GM18868 (cell line): ENCODE data around the gene MCM5.
A peak's percentile ranks its signal among the peaks of the same experiment; 100 is the strongest.
"Not testable (repeated sequence)": the region's sequence is repeated elsewhere in the genome, so short reads cannot be mapped to it uniquely, and the experiment has no call there.

Experiments used
- ATAC-seq: cut with Tn5 transposase; IDR thresholded peaks from one replicate; pipeline ENCODE4 v1.9.1; 2021; ENCODE audit warnings: mild to moderate bottlenecking, moderate library complexity; ENCODE audit not compliant: unreplicated experiment

The MCM5 gene

DNA sequence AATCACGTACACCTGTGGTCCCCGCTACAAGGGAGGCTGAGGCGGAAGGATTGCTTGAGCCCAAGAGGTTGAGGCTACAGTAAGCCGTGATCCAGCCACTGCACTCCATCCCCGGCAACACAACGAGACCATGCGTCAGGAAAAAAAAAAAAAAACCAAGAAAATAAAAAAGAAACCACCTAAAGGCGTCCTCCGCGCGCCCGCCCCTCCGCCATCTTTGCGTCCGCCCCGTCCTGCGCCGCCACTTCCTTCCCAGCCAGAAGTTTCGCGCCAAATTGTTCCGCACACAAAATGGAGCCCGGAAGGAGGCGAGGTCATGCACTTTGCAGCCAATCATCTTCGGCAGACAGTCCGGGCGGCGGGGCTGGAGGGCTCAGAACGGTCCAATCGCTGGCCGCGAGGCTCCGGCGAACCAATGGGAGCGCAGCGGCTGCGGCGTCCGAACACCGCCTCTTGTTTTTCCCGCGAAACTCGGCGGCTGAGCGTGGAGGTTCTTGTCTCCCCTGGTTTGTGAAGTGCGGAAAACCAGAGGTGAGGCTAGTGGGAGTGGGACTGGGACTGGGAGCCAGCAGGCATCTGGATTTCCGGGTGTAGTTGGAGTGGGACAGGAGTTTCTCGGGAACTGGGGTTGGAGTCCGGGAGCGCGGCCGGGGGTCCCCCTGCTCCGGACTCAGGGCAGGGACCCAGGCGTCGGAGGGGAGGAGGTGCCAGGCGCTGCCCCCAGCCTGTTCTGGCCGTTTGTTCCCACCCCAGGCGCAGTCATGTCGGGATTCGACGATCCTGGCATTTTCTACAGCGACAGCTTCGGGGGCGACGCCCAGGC is at the start of gene MCM5:
MCM5 (plus strand) TSS at position 463 of the 823 bp plus-strand sequence; CDS start at position 762, 299 bp downstream.
- ATAC-seq: peak; percentile 98

DNA sequence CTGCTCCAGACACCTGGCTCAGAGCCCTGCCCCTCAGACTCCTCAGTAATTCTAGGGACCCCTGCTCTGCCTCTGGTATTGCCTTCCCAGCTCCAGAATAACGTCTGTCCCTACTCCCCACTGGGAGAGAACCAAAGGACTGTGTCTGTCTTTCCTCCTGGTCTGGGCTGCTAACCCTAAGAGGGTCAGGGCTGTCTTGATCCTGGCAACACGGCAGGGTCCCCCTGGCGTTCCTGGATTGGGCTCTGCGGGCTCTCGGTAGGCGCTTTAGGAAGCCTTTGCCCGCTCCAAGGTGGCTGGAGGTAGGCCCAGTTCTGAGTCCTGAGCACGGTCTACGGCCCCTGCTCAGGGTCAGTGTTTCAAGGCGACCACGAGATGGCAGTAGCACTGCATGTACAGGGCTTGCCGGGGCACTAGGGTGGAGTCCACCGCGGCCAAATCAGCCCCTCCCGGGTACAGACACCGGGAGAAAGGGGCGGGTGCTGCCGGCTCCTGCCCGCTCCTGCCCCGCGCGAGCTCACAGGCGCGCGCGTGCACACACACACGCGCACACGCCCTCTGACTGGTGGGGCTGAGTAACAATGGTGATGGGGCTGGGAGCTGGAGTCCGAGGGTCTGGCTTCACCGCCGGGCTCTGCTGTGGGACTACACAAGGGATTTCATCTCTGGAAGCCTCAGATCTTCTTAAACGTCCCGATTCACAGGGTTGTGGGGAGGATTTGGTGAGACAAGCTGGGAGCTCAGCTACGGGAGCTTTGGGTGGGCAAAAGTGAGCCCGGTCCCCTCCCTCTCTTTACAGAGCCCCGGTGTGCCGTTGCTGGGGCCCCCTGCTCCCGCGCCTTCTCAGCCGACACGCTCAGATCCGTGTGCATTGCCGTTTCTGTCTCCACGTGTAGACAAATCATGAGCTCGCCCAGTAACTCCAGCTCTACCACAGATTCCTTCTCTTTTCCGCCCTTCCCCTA is 49.1 kb upstream of the MCM5 start:
- peak; percentile 75 for ATAC-seq

DNA sequence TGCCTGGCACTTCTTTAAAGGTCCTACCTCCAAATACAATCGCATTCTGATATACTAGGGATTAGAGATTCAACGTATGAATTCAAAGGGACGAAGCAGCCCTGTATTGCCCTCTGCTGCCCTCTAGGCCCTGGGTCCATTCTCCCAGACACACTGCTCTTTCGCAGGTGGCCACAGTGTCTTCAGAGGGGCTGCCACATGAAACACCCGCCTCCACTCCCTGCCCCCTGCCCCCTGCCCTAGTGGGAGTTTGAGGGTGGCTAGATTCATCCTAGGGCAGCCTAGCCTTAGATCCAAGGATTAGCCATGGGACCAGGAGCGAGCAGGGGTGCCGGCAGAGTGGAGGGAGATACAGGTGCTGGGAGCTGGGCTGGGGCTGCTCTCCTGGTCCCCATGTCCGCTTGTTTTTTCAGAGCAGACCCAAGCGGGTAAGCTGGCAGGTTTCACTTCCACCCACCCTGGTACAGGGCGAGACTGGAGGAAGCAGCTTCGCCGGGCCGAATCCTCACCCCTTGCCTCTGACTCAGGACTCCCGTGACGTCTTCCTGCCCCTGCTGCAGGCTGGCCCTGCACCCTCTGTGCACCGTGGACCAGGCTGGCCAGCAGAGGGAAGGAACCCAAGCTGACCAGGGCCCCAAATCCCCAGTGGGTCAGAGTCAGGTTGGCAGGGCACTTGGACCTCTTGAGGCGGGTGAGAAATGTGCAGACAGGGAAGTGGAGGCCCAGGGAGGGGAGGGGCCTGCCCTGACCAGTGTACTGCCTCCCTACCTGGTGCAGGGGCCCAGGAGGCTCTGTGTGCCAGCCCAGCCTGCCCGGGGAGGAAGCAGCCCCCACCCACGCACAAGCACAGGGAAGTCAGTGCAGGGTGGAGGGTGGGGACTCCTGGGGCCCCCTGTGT is 47.5 kb upstream of the MCM5 start:
- ATAC-seq: peak; percentile 45

DNA sequence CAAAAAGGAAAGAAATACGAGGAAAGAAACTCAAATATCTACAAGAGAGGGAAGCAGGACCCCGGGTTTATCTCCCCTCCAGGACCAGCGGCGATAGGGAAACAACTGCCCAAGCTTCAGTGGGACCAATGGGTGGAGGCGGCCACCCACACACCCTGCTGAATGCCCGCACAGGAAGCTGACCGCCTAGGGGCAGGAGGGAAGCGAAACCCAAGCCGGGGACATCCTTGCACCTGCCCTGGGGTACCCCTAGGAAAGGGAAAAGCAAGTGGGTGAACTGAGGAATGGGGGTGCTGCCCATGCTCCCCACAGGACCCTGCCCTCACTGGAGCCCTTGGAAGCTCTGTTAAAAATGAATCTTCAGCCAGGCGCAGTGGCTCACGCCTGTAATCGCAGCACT is 46.6 kb upstream of the MCM5 start:
- ATAC-seq: no peak

- no peak for ATAC-seq
Observed at GRCh38 chr22:35354068-35354467, 45.9 kb upstream of the MCM5 start.

DNA sequence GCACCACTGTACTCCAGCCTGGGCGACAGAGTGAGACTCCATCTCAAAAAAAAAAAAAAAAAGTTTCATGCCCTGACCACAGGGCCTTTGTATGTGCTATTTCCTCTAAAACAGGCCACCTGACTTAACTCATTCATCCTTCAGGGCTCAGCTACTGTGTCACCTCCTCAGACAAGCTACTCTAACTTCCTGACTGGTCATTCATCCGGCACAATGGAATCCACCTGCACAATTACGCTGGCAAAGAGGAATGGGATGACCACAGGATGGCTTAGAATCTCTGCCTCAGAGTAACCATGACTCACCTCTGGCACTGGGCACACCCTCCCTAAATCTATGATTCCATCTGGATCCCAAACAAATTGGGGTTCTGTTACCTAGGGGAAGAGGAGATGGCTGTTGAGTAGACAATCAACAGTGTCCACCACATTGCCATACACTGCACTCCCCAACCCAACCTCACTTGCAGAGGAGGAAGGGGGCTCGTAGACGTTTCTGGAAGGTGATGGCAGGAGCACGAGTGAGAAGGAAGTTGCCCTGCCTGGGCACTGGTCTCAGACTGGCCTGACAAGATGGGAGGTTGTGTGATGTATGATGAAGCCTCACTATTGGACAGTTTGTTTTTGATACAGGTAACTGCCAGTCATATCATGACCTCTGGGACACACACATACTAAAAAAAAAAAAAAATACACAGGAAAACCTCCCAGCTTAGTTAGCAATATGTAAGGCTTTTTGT is 41.9 kb upstream of the MCM5 start:
- no peak for ATAC-seq

DNA sequence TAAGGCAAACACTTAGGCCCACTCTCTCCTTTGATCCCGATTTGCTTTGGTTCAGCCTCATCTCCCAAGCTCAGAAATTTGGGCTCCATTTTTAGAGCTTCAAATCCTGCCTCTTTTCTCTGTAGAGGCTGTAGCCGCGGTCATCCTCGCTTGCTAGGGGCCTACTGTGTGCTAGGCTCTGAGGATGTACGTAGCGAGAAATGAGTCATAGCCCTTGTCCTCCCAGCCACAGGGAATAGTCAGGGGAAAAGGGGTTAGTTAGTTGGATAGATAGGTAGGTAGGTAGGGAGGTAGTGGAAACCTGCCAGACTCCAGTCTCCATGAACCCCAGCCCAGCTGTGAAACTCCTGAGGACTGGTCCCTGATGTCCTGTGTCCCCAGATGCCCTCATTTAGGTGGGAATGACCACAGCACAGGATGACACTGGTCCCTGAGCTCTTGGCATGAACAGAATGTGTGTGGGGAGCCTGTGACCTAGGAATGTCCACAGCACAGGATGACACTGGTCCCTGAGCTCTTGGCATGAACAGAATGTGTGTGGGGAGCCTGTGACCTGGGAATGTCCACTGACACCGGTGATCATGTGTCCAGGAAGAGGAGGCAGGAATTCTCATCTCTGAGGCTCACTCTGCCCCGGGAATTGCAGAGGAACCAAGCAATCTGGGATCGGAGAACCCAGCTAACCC is 40.4 kb upstream of the MCM5 start:
- no peak for ATAC-seq

DNA sequence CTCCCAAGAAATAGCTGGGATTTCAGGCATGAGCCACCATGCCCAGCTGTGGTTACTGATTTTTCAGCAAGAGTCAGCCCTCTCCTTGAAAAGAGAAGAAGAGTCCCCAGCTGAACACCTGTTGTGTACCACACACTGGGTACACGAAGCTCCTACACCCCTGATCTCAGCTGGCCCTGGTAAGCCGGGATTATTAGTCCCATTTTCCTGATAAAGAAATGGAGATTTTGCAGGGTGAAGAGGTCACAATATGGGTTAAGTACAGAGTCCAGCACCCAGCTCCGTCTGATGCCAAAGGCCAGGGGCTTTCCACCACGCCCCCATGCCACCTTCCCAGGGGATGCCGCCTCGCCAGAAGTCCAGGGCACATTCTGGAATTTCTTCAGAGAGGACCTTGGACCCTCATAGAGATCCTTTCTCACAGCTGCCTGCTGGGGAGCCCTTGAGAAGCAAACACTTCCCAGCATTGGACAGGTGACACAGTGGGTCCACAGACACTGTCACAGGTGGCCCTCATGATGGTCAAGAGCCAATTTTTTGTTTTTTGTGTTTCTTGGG is 38.9 kb upstream of the MCM5 start:
- no peak for ATAC-seq

DNA sequence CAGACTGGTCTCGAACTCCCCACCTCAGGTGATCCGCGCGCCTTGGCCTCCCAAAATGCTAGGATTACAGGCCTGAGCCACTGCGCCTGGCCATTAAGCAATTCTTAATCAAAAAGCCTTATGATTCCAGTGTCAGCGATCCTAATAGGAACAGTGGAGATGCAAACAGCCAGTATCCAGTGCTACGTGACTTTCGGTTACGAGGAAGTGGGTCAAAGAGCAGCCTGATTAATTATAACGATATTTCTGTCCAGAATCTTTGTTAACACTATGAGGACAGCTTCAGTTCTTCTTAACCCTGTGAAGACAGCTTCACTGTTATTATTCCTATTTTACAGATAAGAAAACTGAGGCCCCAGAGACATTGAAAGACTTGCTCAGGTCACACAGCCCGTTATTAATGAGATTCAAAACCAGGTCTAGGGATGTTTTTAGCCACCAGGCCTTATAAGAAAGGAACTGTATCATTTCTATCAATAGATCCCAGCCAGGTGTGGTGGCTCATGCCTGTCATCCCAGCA is 36.3 kb upstream of the MCM5 start:
- no peak for ATAC-seq

DNA sequence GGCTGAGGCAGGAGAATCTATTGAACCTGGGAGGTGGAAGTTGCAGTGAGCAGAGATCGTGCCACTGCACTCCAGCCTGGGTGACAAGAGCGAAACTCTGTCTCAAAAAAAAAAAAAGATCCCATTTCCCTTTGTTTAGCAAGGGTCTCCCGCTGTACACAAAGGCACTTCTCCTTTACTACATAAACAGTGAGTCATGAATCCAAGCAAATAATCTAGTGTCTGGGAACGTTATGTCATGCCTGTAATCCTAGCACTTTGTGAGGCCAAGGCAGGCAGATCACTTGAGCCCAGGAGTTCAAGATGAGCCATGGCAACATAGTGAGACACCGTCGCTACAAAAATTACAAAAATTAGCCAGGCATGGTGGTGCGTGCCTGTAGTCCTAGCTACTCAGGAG is 35.7 kb upstream of the MCM5 start:
- not testable (repeated sequence) for ATAC-seq

DNA sequence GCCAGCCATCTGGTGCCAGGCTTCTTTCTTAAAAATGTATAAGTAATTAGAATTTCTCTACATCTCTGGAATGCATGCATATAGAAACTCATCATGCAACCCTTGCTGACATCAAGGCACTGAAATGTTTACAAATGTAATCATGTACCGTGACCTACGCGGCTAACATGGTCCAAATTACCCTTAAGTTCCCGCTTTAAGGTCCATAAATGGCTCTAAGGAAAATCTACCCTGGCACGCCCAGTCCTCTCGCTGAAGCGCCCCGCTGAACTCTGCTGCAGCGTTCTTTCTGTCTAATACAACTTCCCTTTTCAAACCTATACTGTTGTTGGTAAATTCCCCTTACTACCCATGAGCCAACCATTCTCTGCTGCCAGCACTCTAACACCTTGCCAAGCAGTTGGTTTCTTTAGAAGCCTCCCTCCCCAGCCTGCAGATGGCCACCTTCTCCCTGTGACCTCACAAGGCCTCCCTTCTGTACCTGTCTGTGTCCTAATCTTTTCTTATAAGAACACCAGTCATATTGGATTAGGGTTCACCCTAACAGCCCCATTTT is 32.5 kb upstream of the MCM5 start:
- ATAC-seq: peak; percentile 69

- ATAC-seq: no peak
Observed at GRCh38 chr22:35368386-35368785, 31.6 kb upstream of the MCM5 start.

DNA sequence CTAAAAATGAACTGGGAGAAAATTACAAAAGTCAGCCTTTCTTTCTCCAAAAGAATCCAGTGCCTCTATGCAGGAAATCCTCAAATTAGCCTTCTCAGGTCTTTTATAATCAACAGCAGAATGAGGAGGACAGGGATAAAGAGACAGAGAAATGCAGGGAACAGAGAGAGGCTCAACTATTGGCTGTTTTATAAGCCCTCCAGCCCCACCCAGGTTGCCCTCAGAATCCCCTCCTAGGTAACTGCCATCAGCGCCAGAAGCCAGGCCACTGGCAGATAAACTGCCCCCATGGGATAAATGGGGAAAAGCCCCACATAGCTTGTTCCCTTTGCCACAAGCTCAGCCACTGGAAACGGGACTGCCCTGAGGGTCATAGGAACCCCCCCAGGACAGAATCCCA is 29.9 kb upstream of the MCM5 start:
- ATAC-seq: no peak

DNA sequence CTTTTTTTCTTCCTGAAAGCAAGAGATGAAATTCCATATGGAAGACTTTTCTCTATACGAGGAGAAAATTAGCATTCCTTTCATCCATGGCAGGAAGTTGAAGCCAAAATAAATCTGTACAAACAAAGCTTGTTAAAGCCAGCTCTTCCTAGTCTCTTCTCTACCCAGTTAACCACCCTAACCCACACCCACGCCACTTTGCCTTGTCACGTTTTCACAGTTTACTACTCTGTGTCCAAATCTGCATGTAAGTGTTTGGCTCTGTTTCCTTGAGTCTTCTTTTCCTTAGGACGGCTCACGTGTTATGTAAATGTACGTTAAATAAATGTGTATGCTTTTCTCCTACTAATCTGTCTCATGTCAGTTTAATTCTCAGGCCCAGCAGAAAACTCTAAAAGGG is 26.2 kb upstream of the MCM5 start:
- ATAC-seq: no peak

DNA sequence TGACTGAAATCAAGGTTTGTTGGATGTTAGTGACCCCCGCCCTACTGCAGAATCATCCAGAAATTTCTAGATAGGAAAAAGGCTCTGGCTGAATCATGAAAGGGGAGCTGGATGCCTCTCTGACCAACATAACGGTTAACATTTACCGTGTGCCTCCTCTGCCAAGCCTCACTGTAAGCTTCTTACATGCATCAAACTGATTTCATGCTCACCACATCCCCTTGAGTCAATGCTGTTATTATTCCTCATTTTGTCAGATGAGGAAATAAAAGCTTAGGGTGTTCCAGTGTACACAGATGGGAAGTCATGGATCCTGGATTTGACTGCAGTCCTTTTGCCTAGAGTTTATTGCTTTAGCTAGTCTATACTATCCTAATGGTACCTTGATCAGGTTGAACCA is 24.9 kb upstream of the MCM5 start:
- no peak for ATAC-seq

DNA sequence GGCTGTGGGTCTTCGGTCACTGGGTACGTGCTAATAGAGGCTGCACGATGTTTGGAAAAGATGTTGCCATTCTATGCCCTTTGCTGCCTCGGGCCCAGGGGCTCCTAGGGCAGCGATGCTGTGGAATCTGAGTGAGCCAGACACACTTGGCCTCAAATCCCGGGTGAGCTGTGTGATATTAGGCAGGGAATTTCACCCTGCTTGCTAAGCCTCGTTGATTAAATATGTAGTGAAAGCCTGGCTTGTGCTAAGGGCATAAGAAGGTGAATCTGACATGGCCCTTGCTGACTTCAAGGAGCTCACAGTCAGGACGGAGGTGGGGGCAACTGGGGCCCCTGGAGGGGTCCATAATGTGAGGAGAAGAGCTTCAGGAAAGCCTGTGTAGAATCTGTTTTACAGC is 24.4 kb upstream of the MCM5 start:
- no peak for ATAC-seq

GRCh38 chr22:35376728-35377472 is 23.0 kb upstream of the MCM5 start:
- ATAC-seq: peak; percentile 63

DNA sequence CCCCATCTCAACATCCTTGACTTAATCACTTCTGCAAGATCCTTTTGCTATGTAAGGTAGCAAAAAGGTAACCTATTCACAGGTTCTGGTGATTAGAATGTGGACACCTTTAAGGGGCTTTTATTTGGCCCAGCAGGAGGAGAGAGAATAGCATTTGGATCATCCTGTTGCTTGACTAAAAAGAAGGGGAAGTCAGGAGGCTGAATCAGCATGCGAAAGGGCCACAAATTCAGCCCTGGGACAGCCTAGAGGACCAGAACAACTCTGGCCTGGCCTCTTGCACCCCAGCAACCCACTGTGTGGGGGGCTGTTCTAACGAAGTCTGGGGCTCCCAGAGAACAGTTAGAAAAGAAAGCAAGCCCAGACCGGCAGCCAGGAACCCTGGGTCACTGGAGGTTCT is 22.2 kb upstream of the MCM5 start:
- ATAC-seq: no peak
